HG03575 (cell line): Measurements from ENCODE around the gene PLAAT3.
"Not testable (repeated sequence)": the region's sequence is repeated elsewhere in the genome, so short reads cannot be mapped to it uniquely, and the experiment has no call there.

ENCODE experiments used
- ATAC-seq: cut with Tn5 transposase; IDR thresholded peaks from one replicate; pipeline ENCODE4 v1.9.1; 2021; ENCODE audit not compliant: unreplicated experiment, insufficient number of reproducible peaks, low FRiP score; ENCODE audit errors: extremely low read depth

PLAAT3 gene

GRCh38 chr11:63551091-63551888 is 62.9 kb downstream of the PLAAT3 start:
- no peak for ATAC-seq

GRCh38 chr11:63550156-63550700 is 64.0 kb downstream of the PLAAT3 start:
- ATAC-seq = not testable (repeated sequence)

- ATAC-seq = no peak
Observed at GRCh38 chr11:63549411-63549810, 64.8 kb downstream of the PLAAT3 start.

GRCh38 chr11:63548178-63548577 is 66.1 kb downstream of the PLAAT3 start:
- no peak for ATAC-seq

DNA sequence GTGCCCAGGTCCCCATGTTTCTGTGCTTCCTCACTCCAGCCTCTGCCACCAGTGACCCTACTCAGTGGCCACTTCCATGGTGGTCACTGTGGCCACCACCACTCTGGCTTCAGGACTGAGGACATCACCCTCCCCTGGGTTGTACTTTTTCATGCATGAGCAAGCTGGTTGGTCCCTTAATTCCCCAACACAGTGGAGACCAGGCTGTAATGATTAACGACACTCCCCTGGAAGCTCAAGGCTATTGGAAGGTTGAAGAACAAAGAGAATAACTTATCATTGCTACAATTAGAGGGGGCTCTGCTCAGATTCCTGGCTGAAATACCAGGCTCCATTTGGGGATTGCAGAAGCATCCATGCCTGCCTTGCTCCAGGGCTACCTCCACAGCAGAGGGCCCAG is 67.2 kb downstream of the PLAAT3 start:
- ATAC-seq = no peak

DNA sequence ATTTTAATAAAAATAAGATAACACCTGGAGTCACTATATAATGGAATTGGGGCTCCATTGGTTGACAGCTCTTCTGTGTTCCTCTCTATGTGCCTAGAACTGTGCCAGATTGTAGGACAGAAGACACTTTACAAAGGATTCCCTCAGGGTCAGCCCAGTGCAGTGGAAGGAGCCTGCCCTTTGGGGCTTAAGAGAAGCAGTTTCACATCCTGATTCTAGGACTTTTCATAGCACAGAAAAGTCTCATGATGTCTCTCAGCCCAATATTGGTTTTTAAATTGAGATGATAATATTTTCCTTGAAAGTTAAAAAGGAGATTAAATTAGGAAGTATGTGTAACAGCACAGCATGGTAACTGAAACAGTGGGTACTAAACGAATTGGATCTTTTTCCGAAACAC is 70.5 kb downstream of the PLAAT3 start:
- ATAC-seq = no peak

DNA sequence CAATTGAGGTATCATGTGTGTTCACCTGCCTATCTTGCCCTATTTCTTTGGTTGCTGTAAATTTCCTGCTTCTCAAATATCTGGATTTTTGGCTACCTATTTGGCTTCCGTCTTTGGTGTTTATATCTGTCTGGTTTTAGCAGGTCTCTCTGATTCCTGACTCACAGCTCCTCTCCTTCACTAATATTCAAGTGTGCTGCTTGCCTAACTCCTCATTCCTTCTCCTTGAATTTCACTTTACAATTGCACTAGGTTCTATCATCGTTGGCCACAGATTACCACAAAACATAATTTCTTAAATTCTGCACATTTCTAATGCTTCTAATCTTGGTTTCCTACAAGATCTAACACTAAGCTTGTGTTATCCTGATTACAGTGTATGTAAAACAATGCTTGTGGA is 71.7 kb downstream of the PLAAT3 start:
- ATAC-seq = not testable (repeated sequence)

DNA sequence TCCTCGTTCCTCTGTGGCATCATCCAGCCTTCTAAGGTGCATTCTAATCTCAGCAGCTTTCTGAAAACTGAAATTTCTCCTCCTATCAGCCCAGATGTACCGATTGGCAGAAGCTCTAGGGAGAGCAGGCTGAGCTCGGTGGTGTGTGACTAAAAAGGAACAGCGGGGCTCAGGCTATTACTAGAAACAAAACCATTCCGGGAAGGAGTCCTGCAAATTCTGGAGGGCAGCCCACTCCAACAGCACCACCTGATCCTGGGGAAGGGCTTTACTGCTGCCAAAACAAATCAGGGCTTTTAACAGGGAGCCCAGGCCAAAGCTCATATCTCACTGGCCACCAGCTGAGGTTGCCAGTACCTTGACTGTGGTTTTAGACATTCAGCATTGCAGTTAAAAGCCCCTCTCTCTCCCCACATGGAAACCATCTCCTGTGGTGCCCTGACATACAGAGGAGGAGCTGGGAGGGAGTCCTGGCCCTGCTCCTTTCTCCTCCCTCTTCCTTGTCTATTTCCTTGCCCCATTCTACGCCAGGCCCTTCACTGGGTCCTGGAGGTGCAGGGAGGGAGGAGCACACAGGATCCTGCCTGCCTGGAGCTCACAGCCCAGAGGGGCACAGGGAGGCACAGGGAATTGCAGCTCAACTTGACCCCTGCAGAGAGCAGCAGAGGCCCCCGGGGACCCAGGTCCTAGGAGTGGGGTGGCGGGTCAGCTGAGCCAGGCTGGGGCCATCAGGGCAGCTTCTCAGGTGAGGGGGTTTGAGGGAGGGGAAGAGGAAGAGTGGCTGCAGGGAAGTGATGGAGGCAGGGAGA is 76.7 kb downstream of the PLAAT3 start:
- ATAC-seq = no peak

DNA sequence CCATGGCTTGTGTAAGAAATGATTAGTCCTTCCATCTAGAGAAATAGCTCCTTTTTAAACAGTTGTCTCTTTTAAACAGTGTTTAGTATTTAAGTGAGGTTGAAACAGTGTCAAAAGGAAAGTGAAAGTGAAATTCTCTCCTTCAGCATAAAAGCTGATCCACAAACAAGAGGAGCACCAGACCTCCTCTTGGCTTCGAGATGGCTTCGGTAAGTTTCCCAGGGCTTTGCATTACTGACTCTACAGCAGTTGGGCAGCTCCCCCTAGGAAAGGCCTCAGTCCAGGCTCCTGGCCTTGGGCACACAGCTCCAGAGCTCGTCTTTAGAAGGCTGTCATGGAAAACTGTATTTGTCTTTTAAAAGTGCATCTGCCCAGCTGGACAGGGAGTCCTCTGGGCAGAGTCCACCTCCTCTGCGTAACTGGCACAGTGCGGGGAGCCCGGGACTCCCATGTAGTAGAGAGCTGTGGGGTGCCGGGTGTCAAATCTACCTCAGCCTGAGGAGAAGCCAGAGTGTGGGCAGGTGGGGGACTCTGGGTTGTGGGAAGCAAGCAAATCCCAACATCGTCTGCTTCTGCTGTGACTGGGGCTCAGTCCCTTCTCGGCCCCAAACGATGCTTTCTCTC is 77.5 kb downstream of the PLAAT3 start, which contains the start of gene PLAAT4:
Gene PLAAT4 (plus strand): TSS at position 140 of the 624 bp plus-strand sequence. CDS start 61 bp downstream, at position 201.
- ATAC-seq = no peak

GRCh38 chr11:63535734-63536133 is 78.5 kb downstream of the PLAAT3 start:
- no peak for ATAC-seq

GRCh38 chr11:63534895-63535461 is 79.3 kb downstream of the PLAAT3 start:
- no peak for ATAC-seq

- no peak for ATAC-seq
Observed at GRCh38 chr11:63534076-63534475, 80.2 kb downstream of the PLAAT3 start.

DNA sequence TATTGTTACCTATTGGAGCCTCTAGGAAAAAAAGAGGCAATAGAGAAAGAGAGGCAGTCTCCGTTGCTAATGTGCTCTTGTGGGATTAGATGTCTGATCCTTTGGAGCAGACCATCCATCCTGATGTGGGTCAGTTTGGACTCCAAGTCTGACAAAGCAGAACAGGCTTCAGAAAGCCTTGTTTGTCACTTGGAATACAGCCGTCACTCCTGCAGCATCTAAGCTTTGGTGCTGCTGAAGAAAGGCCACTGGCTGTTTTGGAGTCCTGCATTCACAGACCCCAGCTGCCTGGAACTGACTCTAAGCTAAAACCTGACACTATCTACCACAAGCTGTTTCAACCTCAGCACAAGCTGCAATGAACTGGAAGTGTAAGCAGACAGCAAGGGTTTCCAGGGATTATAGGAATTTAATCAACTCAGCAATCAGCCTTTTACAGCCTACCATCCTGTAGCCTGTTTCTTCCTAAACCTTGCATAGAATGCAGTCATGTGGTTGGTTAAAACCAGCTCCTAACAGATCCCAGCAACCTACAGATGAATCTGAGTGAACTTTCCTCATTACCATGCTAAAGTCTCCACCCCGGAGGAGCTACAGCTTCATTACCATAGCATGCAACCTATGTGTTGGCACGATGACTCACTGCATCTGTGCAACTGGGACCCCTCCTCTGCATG is 81.3 kb downstream of the PLAAT3 start:
- ATAC-seq = no peak

DNA sequence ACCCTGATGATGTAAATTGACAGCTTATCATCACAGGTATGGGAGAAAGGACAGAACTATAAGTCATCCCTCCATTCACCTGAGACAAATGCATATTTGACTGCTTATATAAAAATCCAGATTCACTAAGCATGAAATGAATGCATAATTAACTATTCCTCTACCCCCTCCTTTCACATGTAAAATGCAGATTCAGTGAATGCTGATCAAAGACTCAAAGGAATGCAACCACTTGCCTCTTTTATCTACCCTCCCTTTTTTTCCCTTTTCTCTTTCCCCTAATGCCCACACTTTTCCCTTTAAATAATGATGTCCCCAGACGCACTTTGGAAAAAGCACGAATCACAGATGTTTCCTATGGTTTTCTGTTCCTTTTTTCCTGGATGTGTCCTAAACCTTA is 82.1 kb downstream of the PLAAT3 start:
- no peak for ATAC-seq

- not testable (repeated sequence) for ATAC-seq
Observed at GRCh38 chr11:63531074-63531792, 83.0 kb downstream of the PLAAT3 start.

DNA sequence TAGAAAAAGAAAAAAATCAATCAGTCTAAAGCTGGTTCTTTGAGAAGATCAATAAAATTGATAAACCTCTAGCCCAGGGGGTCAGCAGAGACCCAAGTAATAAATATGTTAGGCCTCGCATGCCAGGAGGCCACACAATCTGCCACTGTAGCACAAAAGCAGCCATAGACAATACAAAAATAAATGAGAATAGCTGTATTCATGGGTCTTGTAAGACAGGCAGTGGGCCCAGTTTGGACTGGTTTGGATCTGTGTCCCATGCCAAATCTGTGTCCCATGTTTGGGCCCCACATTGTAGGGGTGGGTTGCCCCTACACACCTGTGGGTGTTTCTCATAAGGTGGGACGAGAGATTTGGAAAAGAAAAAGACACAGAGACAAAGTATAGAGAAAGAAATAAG is 84.2 kb downstream of the PLAAT3 start:
- ATAC-seq = no peak

DNA sequence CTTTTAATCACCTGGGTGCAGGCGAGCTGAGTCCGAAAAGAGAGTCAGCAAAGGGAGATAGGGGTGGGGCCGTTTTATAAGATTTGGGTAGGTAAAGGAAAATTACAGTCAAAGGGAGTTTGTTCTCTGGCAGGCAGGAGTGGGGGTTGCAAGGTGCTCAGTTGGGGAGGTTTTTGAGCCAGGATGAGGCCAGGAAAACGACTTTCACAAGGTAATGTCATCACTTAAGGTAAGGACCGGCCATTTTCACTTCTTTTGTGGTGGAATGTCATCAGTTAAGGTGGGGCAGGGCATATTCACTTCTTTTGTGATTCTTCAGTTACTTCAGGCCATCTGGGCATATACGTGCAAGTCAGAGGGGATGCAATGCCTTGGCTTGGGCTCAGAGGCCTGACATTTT is 84.9 kb downstream of the PLAAT3 start:
- not testable (repeated sequence) for ATAC-seq

DNA sequence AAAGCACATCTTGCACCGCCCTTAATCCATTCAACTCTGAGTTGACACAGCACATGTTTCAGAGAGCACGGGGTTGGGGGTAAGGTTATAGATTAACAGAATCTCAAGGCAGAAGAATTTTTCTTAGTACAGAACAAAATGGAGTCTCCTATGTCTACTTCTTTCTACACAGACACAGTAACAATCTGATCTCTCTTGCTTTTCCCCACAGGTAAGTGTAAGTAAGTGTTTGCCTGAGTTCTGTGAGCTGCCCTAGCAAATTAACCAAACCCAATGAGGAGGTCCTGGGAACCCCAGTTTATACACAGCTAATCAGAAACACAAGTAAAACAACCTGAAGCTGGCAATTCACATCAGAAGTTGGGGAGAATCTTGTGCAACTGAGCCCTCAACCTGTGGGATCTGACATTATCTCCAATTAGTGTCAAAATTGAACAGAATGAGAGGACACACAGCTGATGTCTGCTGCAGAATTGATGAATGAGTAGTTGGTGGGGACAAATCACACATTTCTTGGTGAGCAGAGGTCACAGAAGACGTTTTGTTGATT is 85.4 kb downstream of the PLAAT3 start:
- ATAC-seq = not testable (repeated sequence)
